ENCODE measurements around the gene CFAP97D2.

CFAP97D2 gene

DNA sequence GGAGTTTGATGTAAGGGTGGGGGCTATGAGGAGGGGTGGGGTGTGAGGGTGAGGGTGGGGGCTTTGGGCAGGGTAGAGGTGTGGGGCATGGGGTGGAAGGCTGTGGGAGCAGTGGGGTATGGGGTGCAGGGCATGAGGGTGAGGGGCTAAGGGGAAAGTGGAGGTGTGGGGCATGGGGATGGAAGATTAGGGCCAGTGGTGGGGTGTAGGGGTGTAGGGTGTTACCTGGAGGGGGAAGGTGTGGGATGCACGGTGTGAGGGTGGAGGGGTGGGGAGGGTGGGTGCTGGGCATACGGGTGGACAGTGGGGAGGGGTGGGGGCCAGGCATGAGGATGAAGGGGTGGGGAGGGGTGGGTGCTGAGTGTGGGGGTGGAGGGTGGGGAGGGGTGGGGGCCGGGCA is 23.7 kb upstream of the CFAP97D2 start:
- no peak for ATAC-seq
- TF ChIP-seq TCF4 (CRISPR knock-in tag; IDR thresholded peaks at IDR 0.05; ENCODE audit: borderline replicate concordance) (no peak), SNAI2 (CRISPR knock-in tag; IDR thresholded peaks at IDR 0.05) (no peak), ZFP30 (CRISPR knock-in tag; IDR thresholded peaks at IDR 0.05) (no peak), ESRRG (CRISPR knock-in tag; IDR thresholded peaks at IDR 0.05) (no peak), CSDC2 (CRISPR knock-in tag; IDR thresholded peaks at IDR 0.05) (no peak), PPARA (CRISPR knock-in tag; IDR thresholded peaks at IDR 0.05; ENCODE audit: borderline replicate concordance) (no peak), CREB5 (CRISPR knock-in tag; IDR thresholded peaks at IDR 0.05; ENCODE audit: low read depth) (no peak), ZNF565 (CRISPR knock-in tag; conservative IDR thresholded peaks at IDR 0.05; ENCODE audit: low read depth) (no peak), ISL1 (CRISPR knock-in tag; IDR thresholded peaks at IDR 0.05) (no peak), TOX (CRISPR knock-in tag; IDR thresholded peaks at IDR 0.05; ENCODE audit: borderline replicate concordance) (no peak), ZC3H10 (CRISPR knock-in tag; IDR thresholded peaks at IDR 0.05) (no peak), OSR1 (CRISPR knock-in tag; IDR thresholded peaks at IDR 0.05) (no peak), ZNF8 (CRISPR knock-in tag; IDR thresholded peaks at IDR 0.05) (no peak), ZFP3 (CRISPR knock-in tag; IDR thresholded peaks at IDR 0.05) (no peak), BACH2 (CRISPR knock-in tag; IDR thresholded peaks at IDR 0.05; ENCODE audit: borderline replicate concordance) (no peak)
- TF ChIP-seq, protein P1, sequence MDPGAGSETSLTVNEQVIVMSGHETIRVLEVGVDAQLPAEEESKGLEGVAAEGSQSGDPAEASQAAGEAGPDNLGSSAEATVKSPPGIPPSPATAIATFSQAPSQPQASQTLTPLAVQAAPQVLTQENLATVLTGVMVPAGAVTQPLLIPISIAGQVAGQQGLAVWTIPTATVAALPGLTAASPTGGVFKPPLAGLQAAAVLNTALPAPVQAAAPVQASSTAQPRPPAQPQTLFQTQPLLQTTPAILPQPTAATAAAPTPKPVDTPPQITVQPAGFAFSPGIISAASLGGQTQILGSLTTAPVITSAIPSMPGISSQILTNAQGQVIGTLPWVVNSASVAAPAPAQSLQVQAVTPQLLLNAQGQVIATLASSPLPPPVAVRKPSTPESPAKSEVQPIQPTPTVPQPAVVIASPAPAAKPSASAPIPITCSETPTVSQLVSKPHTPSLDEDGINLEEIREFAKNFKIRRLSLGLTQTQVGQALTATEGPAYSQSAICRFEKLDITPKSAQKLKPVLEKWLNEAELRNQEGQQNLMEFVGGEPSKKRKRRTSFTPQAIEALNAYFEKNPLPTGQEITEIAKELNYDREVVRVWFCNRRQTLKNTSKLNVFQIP (CRISPR knock-in tag; IDR thresholded peaks at IDR 0.05; ENCODE audit: borderline replicate concordance, low read depth): no peak
- TF ChIP-seq, protein P2, sequence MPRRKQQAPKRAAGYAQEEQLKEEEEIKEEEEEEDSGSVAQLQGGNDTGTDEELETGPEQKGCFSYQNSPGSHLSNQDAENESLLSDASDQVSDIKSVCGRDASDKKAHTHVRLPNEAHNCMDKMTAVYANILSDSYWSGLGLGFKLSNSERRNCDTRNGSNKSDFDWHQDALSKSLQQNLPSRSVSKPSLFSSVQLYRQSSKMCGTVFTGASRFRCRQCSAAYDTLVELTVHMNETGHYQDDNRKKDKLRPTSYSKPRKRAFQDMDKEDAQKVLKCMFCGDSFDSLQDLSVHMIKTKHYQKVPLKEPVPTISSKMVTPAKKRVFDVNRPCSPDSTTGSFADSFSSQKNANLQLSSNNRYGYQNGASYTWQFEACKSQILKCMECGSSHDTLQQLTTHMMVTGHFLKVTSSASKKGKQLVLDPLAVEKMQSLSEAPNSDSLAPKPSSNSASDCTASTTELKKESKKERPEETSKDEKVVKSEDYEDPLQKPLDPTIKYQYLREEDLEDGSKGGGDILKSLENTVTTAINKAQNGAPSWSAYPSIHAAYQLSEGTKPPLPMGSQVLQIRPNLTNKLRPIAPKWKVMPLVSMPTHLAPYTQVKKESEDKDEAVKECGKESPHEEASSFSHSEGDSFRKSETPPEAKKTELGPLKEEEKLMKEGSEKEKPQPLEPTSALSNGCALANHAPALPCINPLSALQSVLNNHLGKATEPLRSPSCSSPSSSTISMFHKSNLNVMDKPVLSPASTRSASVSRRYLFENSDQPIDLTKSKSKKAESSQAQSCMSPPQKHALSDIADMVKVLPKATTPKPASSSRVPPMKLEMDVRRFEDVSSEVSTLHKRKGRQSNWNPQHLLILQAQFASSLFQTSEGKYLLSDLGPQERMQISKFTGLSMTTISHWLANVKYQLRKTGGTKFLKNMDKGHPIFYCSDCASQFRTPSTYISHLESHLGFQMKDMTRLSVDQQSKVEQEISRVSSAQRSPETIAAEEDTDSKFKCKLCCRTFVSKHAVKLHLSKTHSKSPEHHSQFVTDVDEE (CRISPR knock-in tag; IDR thresholded peaks at IDR 0.05): no peak
- TF ChIP-seq, protein P3, sequence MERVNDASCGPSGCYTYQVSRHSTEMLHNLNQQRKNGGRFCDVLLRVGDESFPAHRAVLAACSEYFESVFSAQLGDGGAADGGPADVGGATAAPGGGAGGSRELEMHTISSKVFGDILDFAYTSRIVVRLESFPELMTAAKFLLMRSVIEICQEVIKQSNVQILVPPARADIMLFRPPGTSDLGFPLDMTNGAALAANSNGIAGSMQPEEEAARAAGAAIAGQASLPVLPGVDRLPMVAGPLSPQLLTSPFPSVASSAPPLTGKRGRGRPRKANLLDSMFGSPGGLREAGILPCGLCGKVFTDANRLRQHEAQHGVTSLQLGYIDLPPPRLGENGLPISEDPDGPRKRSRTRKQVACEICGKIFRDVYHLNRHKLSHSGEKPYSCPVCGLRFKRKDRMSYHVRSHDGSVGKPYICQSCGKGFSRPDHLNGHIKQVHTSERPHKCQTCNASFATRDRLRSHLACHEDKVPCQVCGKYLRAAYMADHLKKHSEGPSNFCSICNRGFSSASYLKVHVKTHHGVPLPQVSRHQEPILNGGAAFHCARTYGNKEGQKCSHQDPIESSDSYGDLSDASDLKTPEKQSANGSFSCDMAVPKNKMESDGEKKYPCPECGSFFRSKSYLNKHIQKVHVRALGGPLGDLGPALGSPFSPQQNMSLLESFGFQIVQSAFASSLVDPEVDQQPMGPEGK (CRISPR knock-in tag; IDR thresholded peaks at IDR 0.05; ENCODE audit: borderline replicate concordance): no peak

DNA sequence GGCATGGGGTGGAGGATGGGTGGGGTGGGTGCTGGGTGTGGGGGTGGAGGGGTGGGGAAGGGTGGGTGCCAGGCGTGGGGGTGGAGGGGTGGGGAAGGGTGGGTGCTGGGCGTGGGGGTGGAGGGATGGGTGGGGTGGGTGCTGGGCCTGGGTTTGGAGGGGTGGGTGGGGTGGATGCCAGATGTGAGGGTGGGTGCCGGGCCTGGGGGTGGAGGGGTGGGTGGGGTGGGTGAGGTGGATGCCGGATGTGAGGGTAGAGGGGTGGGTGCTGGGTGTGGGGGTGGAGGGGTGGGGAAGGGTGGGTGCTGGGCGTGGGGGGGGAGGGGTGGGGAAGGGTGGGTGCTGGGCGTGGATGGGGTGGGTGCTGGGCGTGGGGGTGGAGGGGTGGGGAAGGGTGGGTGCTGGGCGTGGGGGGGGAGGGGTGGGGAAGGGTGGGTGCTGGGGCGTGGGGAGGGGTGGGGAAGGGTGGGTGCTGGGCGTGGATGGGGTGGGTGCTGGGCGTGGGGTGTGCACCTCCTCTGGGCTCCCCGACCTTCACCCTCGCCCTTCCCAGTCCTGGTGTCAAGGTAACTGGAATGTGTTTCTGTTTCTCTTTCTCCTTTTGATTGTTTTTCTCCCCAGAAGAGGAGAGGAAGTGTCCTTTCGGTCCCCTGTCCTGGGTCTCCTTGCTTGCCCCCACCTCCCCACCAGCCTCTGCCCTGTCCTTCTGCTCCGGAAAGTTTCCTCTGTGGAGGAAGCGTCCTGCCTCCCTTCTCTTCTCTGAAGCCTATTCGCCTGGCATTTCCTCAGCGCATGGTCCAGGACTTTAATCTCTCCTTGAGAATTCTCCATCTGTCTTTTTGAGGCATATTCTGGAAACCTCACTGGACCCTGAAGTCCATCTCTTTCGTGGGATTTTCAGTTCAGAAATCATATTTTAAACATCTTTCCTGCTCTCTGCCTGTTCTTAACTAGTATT is 22.9 kb upstream of the CFAP97D2 start:
- ATAC-seq: no peak
- TF ChIP-seq ARNTL (CRISPR knock-in tag; IDR thresholded peaks at IDR 0.05; ENCODE audit: borderline replicate concordance, low read depth): no peak
- no peak for TF ChIP-seq CREB5 (CRISPR knock-in tag; IDR thresholded peaks at IDR 0.05; ENCODE audit: low read depth)
- TF ChIP-seq, protein P2 (CRISPR knock-in tag; IDR thresholded peaks at IDR 0.05): no peak
- no peak for TF ChIP-seq ZNF565 (CRISPR knock-in tag; conservative IDR thresholded peaks at IDR 0.05; ENCODE audit: low read depth)
- TF ChIP-seq ZNF8 (CRISPR knock-in tag; IDR thresholded peaks at IDR 0.05): no peak
- no peak for TF ChIP-seq TOX (CRISPR knock-in tag; IDR thresholded peaks at IDR 0.05; ENCODE audit: borderline replicate concordance)
- no peak for TF ChIP-seq ZFP3 (CRISPR knock-in tag; IDR thresholded peaks at IDR 0.05)
- TF ChIP-seq OSR1 (CRISPR knock-in tag; IDR thresholded peaks at IDR 0.05): no peak
- no peak for TF ChIP-seq TCF4 (CRISPR knock-in tag; IDR thresholded peaks at IDR 0.05; ENCODE audit: borderline replicate concordance)
